ENCODE measurements around the gene CHST7.

Gene CHST7

DNA sequence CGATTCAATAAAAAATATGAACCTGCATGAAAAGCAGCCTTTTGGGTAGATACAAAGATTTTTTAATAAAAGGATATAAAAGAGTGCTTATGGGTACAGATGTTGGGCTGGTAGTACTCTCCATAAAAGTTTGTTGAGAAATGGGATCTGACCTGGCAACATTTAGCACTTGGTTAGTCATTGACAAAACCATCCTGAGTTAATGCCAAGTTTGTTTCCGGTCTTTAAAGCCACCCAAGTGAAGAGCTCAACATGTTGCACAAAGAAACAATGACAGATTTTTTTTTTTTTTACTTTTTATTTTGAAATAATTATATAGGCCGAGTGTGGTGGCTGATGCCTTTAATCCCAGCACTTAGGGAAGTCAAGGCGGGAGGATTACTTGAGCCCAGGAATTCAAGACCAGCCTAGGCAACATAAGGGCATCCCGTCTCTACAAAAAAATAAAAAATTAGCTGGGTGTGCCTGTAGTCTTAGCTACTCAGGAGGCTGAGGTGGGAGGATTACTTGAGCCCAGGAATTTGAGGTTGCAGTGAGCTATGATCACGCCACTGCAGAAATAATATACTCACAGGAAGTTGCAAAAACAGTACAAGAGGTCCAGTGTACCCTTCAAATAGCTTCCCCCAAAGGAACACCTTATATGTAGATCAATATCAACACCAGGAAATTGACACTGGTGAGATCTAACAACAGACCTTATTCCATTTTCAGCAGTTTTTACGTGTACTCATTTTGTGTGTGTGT, 16.6 kb downstream of the CHST7 start:
- TF ChIP-seq, protein P1, sequence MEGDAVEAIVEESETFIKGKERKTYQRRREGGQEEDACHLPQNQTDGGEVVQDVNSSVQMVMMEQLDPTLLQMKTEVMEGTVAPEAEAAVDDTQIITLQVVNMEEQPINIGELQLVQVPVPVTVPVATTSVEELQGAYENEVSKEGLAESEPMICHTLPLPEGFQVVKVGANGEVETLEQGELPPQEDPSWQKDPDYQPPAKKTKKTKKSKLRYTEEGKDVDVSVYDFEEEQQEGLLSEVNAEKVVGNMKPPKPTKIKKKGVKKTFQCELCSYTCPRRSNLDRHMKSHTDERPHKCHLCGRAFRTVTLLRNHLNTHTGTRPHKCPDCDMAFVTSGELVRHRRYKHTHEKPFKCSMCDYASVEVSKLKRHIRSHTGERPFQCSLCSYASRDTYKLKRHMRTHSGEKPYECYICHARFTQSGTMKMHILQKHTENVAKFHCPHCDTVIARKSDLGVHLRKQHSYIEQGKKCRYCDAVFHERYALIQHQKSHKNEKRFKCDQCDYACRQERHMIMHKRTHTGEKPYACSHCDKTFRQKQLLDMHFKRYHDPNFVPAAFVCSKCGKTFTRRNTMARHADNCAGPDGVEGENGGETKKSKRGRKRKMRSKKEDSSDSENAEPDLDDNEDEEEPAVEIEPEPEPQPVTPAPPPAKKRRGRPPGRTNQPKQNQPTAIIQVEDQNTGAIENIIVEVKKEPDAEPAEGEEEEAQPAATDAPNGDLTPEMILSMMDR (IDR thresholded peaks at IDR 0.05) = no peak

DNA sequence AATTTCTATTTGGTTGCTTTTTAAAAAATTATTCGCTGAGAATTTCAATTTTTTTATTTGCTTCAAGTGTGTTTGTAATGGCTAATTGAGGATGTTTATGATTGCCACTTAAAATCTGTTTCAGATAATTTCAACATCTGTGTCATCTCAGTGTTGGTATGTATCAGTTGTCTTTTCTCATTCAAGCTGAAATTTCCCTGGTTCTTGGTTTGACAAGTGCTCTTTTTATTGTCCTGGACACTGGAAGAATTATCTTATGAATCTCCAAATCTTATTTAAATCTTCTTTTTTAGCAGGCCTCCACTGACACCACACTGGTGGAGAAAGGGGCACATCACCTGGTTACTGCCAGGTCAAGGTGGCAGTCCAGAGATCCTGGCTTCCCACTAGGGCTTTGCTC, 21.5 kb downstream of the CHST7 start:
- TF ChIP-seq, protein P1 (IDR thresholded peaks at IDR 0.05) = no peak

DNA sequence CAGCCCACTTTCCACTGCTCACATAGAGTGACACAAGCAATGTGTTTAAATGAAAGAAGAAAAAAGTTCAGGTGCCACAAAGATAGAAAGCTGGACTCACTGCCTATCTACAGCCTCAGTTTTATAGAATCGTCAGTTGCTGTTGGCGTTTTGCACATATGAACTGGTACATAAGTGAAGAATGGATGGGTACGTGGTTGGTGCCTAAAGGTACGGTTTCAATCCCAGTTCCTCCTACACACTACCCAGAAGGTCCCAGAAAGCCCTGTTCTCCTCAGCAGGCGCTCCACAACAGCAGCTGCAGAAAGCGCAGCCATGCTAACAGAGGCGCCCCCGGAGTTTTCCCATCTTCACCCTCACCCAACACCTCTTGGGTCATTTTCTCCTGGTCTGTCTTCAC, 23.6 kb downstream of the CHST7 start:
- TF ChIP-seq, protein P1 (IDR thresholded peaks at IDR 0.05) = no peak

DNA sequence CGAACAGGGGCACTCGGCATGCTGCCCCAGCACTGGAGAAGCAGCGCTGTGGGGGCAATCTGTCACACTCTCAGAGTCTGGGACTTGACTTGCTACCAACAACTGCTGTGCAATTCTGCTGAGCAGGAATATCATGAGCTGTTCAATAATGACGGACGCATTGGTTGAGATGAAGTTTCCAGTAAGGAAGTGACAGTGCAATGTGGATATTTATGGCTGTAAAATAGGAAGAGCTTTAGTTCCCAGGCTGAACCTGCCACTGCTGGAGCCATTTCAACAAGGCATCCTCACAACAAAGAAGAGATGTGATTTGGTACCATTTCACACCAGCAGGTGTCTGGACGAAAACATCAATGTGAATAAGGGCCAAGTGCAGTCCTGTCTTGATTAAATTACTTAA, 24.2 kb downstream of the CHST7 start:
- TF ChIP-seq, protein P1 (IDR thresholded peaks at IDR 0.05) = no peak

DNA sequence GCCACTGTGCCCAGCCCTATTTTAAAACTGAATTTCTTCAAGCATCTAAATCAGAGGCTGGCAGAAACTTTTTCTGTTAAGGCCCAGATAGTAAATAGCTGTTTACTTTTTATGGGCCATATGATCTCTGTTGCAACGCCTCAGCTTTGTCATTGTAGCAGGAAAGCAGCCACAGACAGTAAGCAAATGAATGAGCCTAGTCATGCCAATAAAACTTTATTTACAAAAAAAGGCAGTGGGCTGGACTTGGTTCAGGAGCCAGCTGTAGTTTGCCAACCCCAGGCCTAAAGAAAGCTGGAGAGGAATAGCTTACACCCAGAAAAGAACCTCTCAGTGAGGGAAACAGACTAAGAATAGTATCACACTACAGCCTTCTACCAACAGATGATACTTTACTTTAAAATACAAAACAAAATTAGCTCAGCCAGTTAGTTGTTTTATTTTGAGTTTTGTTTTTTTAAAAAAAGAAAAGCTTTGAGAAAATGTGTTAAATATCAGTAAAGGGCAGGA, 25.5 kb downstream of the CHST7 start:
- TF ChIP-seq, protein P1 (IDR thresholded peaks at IDR 0.05) = no peak

DNA sequence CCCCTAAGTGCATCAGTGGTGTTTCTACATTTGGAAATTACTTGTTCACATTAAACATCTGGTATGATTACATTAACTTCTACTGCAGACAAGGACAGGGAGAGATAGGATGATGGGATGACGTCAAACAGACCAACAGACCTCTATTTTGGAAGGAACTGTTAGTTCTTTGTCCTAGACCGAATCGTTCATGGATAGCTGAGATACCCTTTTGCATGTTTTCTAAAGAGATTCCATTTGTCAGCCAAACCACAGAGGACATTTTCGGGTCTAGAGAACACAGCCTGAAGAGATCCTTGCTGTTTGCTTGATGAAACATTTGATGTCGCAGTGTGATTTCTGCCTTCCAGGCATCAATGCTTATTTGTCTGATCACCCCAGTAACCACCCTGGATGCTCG, 27.7 kb downstream of the CHST7 start:
- TF ChIP-seq, protein P1 (IDR thresholded peaks at IDR 0.05) = no peak

DNA sequence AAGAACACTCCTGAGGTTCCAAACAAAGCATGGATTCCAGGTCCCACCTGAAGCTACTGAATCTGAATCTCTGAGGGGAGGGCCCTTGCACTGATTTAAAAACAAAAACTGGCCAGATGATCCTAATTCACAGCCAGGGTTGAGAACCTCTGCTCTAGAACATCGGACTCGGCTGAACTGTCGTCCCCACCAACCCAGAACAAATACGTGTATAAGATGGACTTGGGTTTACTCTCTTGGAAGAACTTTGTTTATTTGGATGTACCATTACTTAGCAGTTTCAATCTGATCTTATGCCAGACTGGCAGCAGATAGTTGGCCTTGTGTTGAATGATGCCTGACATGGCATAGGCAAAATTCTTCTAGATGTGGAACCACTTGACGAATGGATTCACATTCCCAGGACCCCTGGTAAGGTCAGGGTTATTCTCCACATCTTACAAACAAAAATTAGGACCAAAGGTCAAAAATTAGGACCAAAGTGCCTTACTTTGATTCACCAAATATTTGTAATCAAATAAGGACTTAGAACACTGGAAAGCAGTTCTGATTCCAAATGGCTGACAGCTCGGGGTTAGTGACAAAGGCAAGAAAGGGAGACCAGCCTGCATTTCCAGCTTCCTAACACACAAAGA, 29.0 kb downstream of the CHST7 start:
- TF ChIP-seq, protein P1 (IDR thresholded peaks at IDR 0.05) = no peak
